GM18909 (cell line): Measurements from ENCODE around the gene NFIB.

Source experiments
- ATAC-seq: cut with Tn5 transposase; IDR thresholded peaks from one replicate; pipeline ENCODE4 v1.9.1; 2021; ENCODE audit warnings: mild to moderate bottlenecking; ENCODE audit not compliant: unreplicated experiment, poor library complexity

Gene NFIB

GRCh38 chr9:14321517-14322130 is 7.7 kb upstream of the NFIB start:
- ATAC-seq, result no peak

- ATAC-seq, result no peak
These were observed 6.6 kb upstream of the NFIB start for GRCh38 chr9:14320271-14321181.

- ATAC-seq, result no peak
These were observed 5.1 kb upstream of the NFIB start for GRCh38 chr9:14318934-14319580.

GRCh38 chr9:14318361-14318760 is 4.4 kb upstream of the NFIB start:
- no peak for ATAC-seq

GRCh38 chr9:14317667-14318320 is 3.9 kb upstream of the NFIB start:
- ATAC-seq, result peak; percentile 26

- no peak for ATAC-seq
These were observed 2.8 kb upstream of the NFIB start for GRCh38 chr9:14316602-14317300.

GRCh38 chr9:14315875-14316601 is 2.1 kb upstream of the NFIB start:
- ATAC-seq, result no peak

GRCh38 chr9:14314929-14315874 is 1.3 kb upstream of the NFIB start:
- peak; percentile 34 for ATAC-seq

GRCh38 chr9:14314424-14314928 is 535 bp upstream of the NFIB start:
- ATAC-seq, result no peak

- no peak for ATAC-seq
These were observed 482 bp downstream of the NFIB start for GRCh38 chr9:14313378-14313940.

GRCh38 chr9:14312719-14313377 is 1.1 kb downstream of the NFIB start:
- no peak for ATAC-seq

GRCh38 chr9:14311956-14312685 is 1.8 kb downstream of the NFIB start:
- ATAC-seq, result no peak

- ATAC-seq, result no peak
These were observed 2.6 kb downstream of the NFIB start for GRCh38 chr9:14311171-14311949.

GRCh38 chr9:14310311-14310710 is 3.6 kb downstream of the NFIB start:
- ATAC-seq, result no peak

GRCh38 chr9:14309403-14309802 is 4.5 kb downstream of the NFIB start:
- ATAC-seq, result no peak

GRCh38 chr9:14308853-14309145 is 5.1 kb downstream of the NFIB start:
- no peak for ATAC-seq
